CD8-positive, alpha-beta memory T cell (primary cell): Measurements from ENCODE around the gene PYGM. TPM values are rescaled to one million over a fixed set of nuclear protein-coding genes. Genes with fewer than 3 reads are reported as not detected.

Experiments
- CTCF ChIA-PET: fragments of 350-600 bp; sonication (Branson Sonifier 250); formaldehyde crosslinking; loops from one replicate; lab custom pipeline; 2021; ENCODE audit warnings: antibody characterized with exemption; lab: Charles Lee
- POLR2A ChIA-PET: fragments of 350-600 bp; sonication (Branson Sonifier 250); formaldehyde crosslinking; loops from one replicate; lab custom pipeline; 2021; ENCODE audit warnings: antibody characterized with exemption; lab: Charles Lee
- DNase-seq, 5 donors: peaks; one replicate each; pipeline versions ENCODE4 v3.0.0 to v3.0.0-alpha.2; 2020 to 2022; ENCODE audit warnings: mixed read lengths in 1 of 5
- H3K27ac ChIP-seq: one replicate; pipeline ENCODE4 v1.7.0; 2013; ENCODE audit warnings: low read depth, mild to moderate bottlenecking, low read length, moderate library complexity
- H3K27me3 ChIP-seq: 2 replicates; pipeline ENCODE4 v1.7.0; 2013; ENCODE audit warnings: low read length, mild to moderate bottlenecking; ENCODE audit not compliant: insufficient read depth, poor library complexity, severe bottlenecking
- H3K36me3 ChIP-seq: 2 replicates; pipeline ENCODE4 v1.7.0; 2013; ENCODE audit warnings: mild to moderate bottlenecking, low read length, moderate library complexity; ENCODE audit not compliant: insufficient read depth
- H3K4me1 ChIP-seq: 2 replicates; pipeline ENCODE4 v1.7.0; 2013; ENCODE audit warnings: mild to moderate bottlenecking, low read length, moderate library complexity; ENCODE audit not compliant: insufficient read depth
- H3K4me3 ChIP-seq: 2 replicates; pipeline ENCODE4 v1.7.0; 2013; ENCODE audit warnings: mild to moderate bottlenecking, low read length
- H3K9me3 ChIP-seq: 2 replicates; pipeline ENCODE4 v1.7.0; 2013; ENCODE audit warnings: mild to moderate bottlenecking, low read length
- H3K27ac Mint-ChIP-seq, 8 donors: one replicate each; pipeline ENCODE4 v1.8.0; 2020 to 2021; ENCODE audit warnings: mixed read lengths in 8 of 8, mild to moderate bottlenecking in 6 of 8, inconsistent platforms in 3 of 8, moderate library complexity in 3 of 8
- H3K27me3 Mint-ChIP-seq, 2 donors: one replicate each; pipeline ENCODE4 v1.8.0; 2020 to 2021; ENCODE audit warnings: mixed read lengths in 2 of 2, mild to moderate bottlenecking in 1 of 2, moderate library complexity in 1 of 2
- H3K36me3 Mint-ChIP-seq, 3 donors: one replicate each; pipeline ENCODE4 v1.8.0; 2020 to 2021; ENCODE audit warnings: mixed read lengths in 3 of 3, inconsistent platforms in 1 of 3, mild to moderate bottlenecking in 1 of 3
- H3K4me1 Mint-ChIP-seq, 3 donors: one replicate each; pipeline ENCODE4 v1.8.0; 2020 to 2021; ENCODE audit warnings: mixed read lengths in 3 of 3, inconsistent platforms in 1 of 3, mild to moderate bottlenecking in 1 of 3
- H3K4me3 Mint-ChIP-seq, 7 donors: one replicate each; pipeline ENCODE4 v1.8.0; 2020 to 2021; ENCODE audit warnings: mixed read lengths in 7 of 7, mild to moderate bottlenecking in 6 of 7, moderate library complexity in 4 of 7, inconsistent platforms in 2 of 7
- H3K9me3 Mint-ChIP-seq, 5 donors: one replicate each; pipeline ENCODE4 v1.8.0; 2020 to 2022; ENCODE audit warnings: mixed read lengths in 5 of 5, mild to moderate bottlenecking in 3 of 5, moderate library complexity in 2 of 5, inconsistent platforms in 1 of 5
- polyA plus RNA-seq: library from polyadenylated mRNA; unstranded; fragments of 300-500 nt; fragmentation: Illumina TruSeq; gene quantifications from one replicate; pipeline ENCODE4 v1.2.3, GENCODE V29; 2021
- total RNA-seq, 2 experiments: library from RNA; stranded (reverse); gene quantifications; one replicate each; pipeline ENCODE4 v1.2.3, GENCODE V29; 2021

PYGM gene
- total and polyA plus RNA-seq, 3 experiments from 2014 or later = 0.15 to 2.2 (median 2.2) TPM

DNA sequence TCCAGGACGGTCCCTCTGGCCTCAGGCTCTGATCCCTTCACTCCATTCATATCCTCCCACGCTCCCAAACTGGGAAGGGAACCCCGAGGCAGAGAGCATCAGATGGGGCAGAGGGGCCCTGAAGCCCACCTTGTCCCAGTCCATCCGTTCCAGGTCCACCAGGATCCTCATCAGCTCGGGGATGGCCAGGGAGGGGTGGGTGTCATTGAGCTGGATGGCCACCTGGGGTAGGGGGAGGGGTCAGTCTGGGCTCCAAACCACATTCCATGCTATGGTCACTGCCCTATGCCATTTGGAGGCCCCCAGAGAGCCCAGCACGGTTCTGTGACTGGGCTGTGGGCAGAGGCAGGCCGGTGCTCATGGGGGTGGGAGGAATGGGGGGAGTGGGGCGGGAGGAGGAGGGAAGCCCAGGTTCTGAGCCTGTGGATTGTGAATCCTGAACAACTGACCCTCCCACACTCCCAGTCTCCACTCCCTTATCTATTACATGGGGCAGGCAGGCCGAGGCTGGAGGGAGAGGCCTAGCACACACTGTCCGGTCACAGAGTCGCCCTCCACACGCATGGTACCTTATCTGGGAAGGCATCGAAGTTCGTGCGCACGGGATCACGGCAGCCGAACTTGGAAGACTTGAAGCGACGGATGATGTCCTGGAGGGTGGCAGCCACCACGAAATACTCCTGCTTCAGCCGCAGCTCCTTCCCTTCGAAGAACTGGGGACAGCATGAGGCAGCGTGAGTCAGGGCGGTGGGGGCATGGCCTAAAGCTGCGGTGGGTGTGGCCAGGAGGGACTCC lies 5.5 kb downstream of the PYGM start:
- peaks cover 0 to 33% (median 5%) of the 10 kb centered on the region in 3 donors for H3K36me3 Mint-ChIP-seq
- ChIA-PET POLR2A (interaction anchor here (3.0 kb wide), 1 partner anchor 10 kb away, joined by 9 read pairs; no protein-coding TSS in a partner anchor), CTCF (interaction anchor here (18.5 to 26.7 kb wide), 2 partner anchors 7 to 13 kb away, joined by 441 read pairs; partner anchors contain the start of genes PYGM, RASGRP2 and SF1)
- H3K27ac ChIP-seq = no peak overlapping the region
- no peaks in the 10 kb centered on the region for H3K27me3 Mint-ChIP-seq
- H3K4me1 ChIP-seq = peaks cover 14% of the 10 kb centered on the region
- H3K4me3 ChIP-seq = no peak overlapping the region
- H3K4me1 Mint-ChIP-seq = peaks cover 13 to 27% (median 24%) of the 10 kb centered on the region in 3 donors
- peak in 1 of 5 donors; percentile 34 for DNase-seq
- H3K9me3 Mint-ChIP-seq = no peaks in the 10 kb centered on the region
- H3K9me3 ChIP-seq = no peaks in the 10 kb centered on the region
- peaks cover 6% of the 10 kb centered on the region for H3K36me3 ChIP-seq
- H3K27ac Mint-ChIP-seq = peak overlapping the region in 1 of 8 donors; percentile 84
- no peak overlapping the region for H3K4me3 Mint-ChIP-seq
- no peaks in the 10 kb centered on the region for H3K27me3 ChIP-seq

- H3K27me3 ChIP-seq = no peaks in the 10 kb centered on the region
- H3K9me3 ChIP-seq = no peaks in the 10 kb centered on the region
- H3K4me1 Mint-ChIP-seq = peaks cover 13 to 23% (median 23%) of the 10 kb centered on the region in 3 donors
- no peak overlapping the region for H3K27ac ChIP-seq
- H3K4me3 ChIP-seq = no peak overlapping the region
- no peaks in the 10 kb centered on the region for H3K27me3 Mint-ChIP-seq
- POLR2A ChIA-PET = interaction anchor here (1.8 to 3.0 kb wide), 2 partner anchors 8 to 10 kb away, joined by 4 to 9 read pairs; no protein-coding TSS in a partner anchor
- H3K27ac Mint-ChIP-seq = peak overlapping the region in 1 of 8 donors; percentile 84
- H3K9me3 Mint-ChIP-seq = no peaks in the 10 kb centered on the region
- CTCF ChIA-PET = interaction anchor here (1.2 to 26.7 kb wide), 4 partner anchors 6 to 57 kb away, joined by 3 to 441 read pairs (median 222); partner anchors contain the start of genes MEN1, PYGM, RASGRP2 and SF1
- H3K36me3 Mint-ChIP-seq = peaks cover 0 to 33% (median 5%) of the 10 kb centered on the region in 3 donors
- H3K4me1 ChIP-seq = peaks cover 10% of the 10 kb centered on the region
- peak in 1 of 5 donors; percentile 41 for DNase-seq
- no peak overlapping the region for H3K4me3 Mint-ChIP-seq
- peaks cover 6% of the 10 kb centered on the region for H3K36me3 ChIP-seq
Observed at GRCh38 chr11:64753380-64754123, 6.2 kb downstream of the PYGM start.

- Mint-ChIP-seq H3K27ac (peak overlapping the region in 1 of 8 donors; percentile 36), H3K27me3 (no peaks in the 10 kb centered on the region), H3K4me1 (peaks cover 15 to 26% (median 23%) of the 10 kb centered on the region in 3 donors), H3K4me3 (no peak overlapping the region), H3K9me3 (no peaks in the 10 kb centered on the region), H3K36me3 (peaks cover 0 to 33% (median 5%) of the 10 kb centered on the region in 3 donors)
- Histone ChIP-seq H3K27me3 (no peaks in the 10 kb centered on the region), H3K27ac (no peak overlapping the region), H3K9me3 (no peaks in the 10 kb centered on the region), H3K4me1 (peaks cover 10% of the 10 kb centered on the region), H3K4me3 (no peak overlapping the region), H3K36me3 (peaks cover 6% of the 10 kb centered on the region)
- peak in 1 of 5 donors; percentile 47 for DNase-seq
- ChIA-PET CTCF (interaction anchor here (0.6 to 18.5 kb wide), 4 partner anchors 9 to 58 kb away, joined by 3 to 441 read pairs (median 4); partner anchors contain the start of genes MEN1, PYGM, RASGRP2 and SF1), POLR2A (interaction anchor here (1.8 to 3.0 kb wide), 2 partner anchors 9 to 11 kb away, joined by 4 to 9 read pairs; no protein-coding TSS in a partner anchor)
Observed at GRCh38 chr11:64753019-64753379, 6.8 kb downstream of the PYGM start.

GRCh38 chr11:64752175-64752970 lies 7.4 kb downstream of the PYGM start:
- Mint-ChIP-seq H3K9me3 (no peaks in the 10 kb centered on the region), H3K4me3 (no peak overlapping the region), H3K4me1 (peaks cover 14 to 26% (median 23%) of the 10 kb centered on the region in 3 donors), H3K27me3 (no peaks in the 10 kb centered on the region), H3K27ac (peak overlapping the region in 1 of 8 donors; percentile 88), H3K36me3 (peaks cover 0 to 32% (median 4%) of the 10 kb centered on the region in 3 donors)
- Histone ChIP-seq H3K27me3 (no peaks in the 10 kb centered on the region), H3K36me3 (peaks cover 6% of the 10 kb centered on the region), H3K4me1 (peaks cover 10% of the 10 kb centered on the region), H3K9me3 (no peaks in the 10 kb centered on the region), H3K4me3 (no peak overlapping the region), H3K27ac (no peak overlapping the region)
- DNase-seq = peak in 1 of 5 donors; percentile 26
- ChIA-PET POLR2A (interaction anchor here (0.6 to 3.0 kb wide), 3 partner anchors 10 to 20 kb away, joined by 4 to 9 read pairs (median 5); no protein-coding TSS in a partner anchor), CTCF (interaction anchor here (0.6 to 18.5 kb wide), 6 partner anchors 8 to 58 kb away, joined by 3 to 441 read pairs (median 3); partner anchors contain the start of genes MEN1, PYGM, RASGRP2 and SF1)

GRCh38 chr11:64751580-64751979 lies 8.2 kb downstream of the PYGM start:
- Mint-ChIP-seq H3K4me1 (peaks cover 14 to 27% (median 26%) of the 10 kb centered on the region in 3 donors), H3K9me3 (no peaks in the 10 kb centered on the region), H3K27me3 (no peaks in the 10 kb centered on the region), H3K4me3 (no peak overlapping the region), H3K27ac (peak overlapping the region in 1 of 8 donors; percentile 21), H3K36me3 (peaks cover 0 to 30% (median 2%) of the 10 kb centered on the region in 3 donors)
- ChIA-PET CTCF (interaction anchor here (0.8 to 18.5 kb wide), 4 partner anchors 8 to 31 kb away, joined by 3 to 441 read pairs (median 3); partner anchors contain the start of genes PYGM and SF1), POLR2A (interaction anchor here (0.6 to 3.0 kb wide), 3 partner anchors 10 to 21 kb away, joined by 4 to 9 read pairs (median 5); no protein-coding TSS in a partner anchor)
- no peak overlapping the region for H3K4me3 ChIP-seq
- no peak for DNase-seq
- H3K27me3 ChIP-seq = no peaks in the 10 kb centered on the region
- H3K9me3 ChIP-seq = no peaks in the 10 kb centered on the region
- no peak overlapping the region for H3K27ac ChIP-seq
- peaks cover 13% of the 10 kb centered on the region for H3K4me1 ChIP-seq
- H3K36me3 ChIP-seq = peaks cover 6% of the 10 kb centered on the region

GRCh38 chr11:64751136-64751535 lies 8.6 kb downstream of the PYGM start:
- Histone ChIP-seq H3K27me3 (no peaks in the 10 kb centered on the region), H3K4me1 (peaks cover 17% of the 10 kb centered on the region), H3K36me3 (peaks cover 6% of the 10 kb centered on the region), H3K27ac (no peak overlapping the region), H3K4me3 (no peak overlapping the region), H3K9me3 (no peaks in the 10 kb centered on the region)
- CTCF ChIA-PET = interaction anchor here (0.8 to 18.5 kb wide), 4 partner anchors 8 to 31 kb away, joined by 3 to 441 read pairs (median 3); partner anchors contain the start of genes PYGM and SF1
- Mint-ChIP-seq H3K4me3 (no peak overlapping the region), H3K36me3 (peaks cover 0 to 30% (median 2%) of the 10 kb centered on the region in 3 donors), H3K27ac (peak overlapping the region in 3 of 8 donors; percentile 17 to 22 (median 21)), H3K27me3 (no peaks in the 10 kb centered on the region), H3K9me3 (no peaks in the 10 kb centered on the region), H3K4me1 (peaks cover 18 to 32% (median 31%) of the 10 kb centered on the region in 3 donors)
- POLR2A ChIA-PET = interaction anchor here (3.0 kb wide), 1 partner anchor 13 kb away, joined by 9 read pairs; no protein-coding TSS in a partner anchor
- DNase-seq = peak in 1 of 5 donors; percentile 42
